Sigmoid colon (tissue), 4 donors: ENCODE data around the gene RUNX2.

Source experiments
- POLR2AphosphoS5 ChIP-seq, 4 donors: sonication (generic); formaldehyde crosslinking; IDR thresholded peaks; one replicate each; pipeline ENCODE4 v1.6.1; 2017; ENCODE audit warnings: antibody characterized with exemption in 4 of 4
- TF ChIP-seq, protein P1 (sequence below), 4 experiments: fragments of 450-650 bp in 3 of 4; fragments of 200-600 bp in 1 of 4; IDR thresholded peaks; one replicate each; pipeline ENCODE4 v1.5.1; 2016 to 2019; ENCODE audit warnings: antibody characterized with exemption in 4 of 4, mild to moderate bottlenecking in 3 of 4, moderate library complexity in 2 of 4

DNA sequence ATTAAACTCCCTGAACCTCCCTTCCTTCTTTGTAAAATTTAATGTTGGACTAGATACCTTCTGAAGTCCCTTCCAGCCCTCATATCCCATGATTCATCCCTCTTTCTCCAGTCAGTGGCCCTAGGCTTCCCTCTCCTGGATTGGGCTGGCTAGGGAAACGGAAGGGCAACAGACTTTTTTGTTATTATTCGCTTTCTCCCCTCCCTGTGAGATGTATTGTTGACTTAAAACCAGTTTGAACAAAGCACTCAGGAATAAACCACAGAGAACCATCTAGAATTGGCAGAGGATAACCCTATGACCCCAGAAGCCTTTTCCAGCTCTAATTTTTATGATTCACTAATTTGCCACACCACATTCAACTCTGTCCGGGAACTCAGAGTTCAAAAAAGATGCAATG is 289.3 kb downstream of the RUNX2 start:
- TF ChIP-seq, protein P1, sequence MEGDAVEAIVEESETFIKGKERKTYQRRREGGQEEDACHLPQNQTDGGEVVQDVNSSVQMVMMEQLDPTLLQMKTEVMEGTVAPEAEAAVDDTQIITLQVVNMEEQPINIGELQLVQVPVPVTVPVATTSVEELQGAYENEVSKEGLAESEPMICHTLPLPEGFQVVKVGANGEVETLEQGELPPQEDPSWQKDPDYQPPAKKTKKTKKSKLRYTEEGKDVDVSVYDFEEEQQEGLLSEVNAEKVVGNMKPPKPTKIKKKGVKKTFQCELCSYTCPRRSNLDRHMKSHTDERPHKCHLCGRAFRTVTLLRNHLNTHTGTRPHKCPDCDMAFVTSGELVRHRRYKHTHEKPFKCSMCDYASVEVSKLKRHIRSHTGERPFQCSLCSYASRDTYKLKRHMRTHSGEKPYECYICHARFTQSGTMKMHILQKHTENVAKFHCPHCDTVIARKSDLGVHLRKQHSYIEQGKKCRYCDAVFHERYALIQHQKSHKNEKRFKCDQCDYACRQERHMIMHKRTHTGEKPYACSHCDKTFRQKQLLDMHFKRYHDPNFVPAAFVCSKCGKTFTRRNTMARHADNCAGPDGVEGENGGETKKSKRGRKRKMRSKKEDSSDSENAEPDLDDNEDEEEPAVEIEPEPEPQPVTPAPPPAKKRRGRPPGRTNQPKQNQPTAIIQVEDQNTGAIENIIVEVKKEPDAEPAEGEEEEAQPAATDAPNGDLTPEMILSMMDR (IDR thresholded peaks at IDR 0.05): no peak
- TF ChIP-seq POLR2AphosphoS5 (IDR thresholded peaks at IDR 0.05): no peak
